ENCODE measurements around the gene STAT5B.
A peak's percentile ranks its signal among the peaks of the same experiment; 100 is the strongest.

The STAT5B gene

GRCh38 chr17:42182927-42183734 is 93.1 kb downstream of the STAT5B start:
- DNase-seq (ENCODE audit: low read depth) = peak; percentile 6
- TF ChIP-seq CTCF (conservative IDR thresholded peaks at IDR 0.05; ENCODE audit: low read length) = no peak
- peak overlapping the region; percentile 62 for H3K4me3 ChIP-seq (ENCODE audit: low read length)

- no peak for TF ChIP-seq CTCF (conservative IDR thresholded peaks at IDR 0.05; ENCODE audit: low read length)
Measured at GRCh38 chr17:42181851-42182207, 94.4 kb downstream of the STAT5B start.

DNA sequence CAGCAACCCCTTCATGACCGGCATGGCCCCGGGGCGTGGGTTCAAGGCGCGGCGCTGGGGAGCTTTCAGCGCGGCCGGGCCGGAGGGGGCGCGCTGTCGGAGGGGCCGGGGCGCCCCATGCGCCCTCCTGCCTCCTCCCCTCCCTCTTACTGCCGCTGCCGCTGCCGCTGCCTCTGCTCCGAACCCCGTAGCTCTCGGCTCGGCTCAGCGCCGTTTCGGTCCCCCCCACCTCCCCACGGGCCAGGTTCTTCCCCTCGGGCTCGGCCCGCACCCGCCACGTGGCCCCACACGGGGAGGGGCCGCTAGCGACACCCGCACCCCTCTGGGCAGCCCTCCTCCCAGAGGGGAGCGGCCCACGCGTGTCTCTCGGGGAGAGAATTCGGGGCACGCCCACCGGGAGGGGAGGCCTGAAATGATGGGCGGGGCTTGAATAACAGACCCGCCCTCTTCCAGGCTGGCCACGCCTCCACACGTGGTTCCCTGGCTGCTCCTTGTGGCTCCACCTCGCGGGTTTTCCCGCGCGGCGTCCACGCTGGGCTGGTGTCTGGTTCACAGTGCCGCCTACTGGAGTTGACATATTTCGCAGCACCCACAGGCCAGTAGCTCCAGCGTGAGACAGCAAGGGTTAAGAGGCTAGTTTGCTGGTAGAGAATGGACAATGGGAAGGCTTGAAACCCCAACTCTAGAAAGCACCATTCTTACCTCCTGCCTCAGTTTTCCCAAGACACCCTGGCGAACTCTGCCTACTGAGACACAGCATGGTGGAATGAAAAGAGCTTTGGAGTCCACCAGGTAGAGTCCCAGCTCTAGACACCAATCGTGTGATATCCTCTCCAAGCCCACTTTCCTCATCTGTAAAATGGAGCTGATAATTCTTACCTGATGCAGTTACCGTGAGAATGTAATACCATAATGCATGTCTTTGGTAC is 95.0 kb downstream of the STAT5B start, which contains the start of gene KCNH4:
TSS of gene KCNH4 (minus strand) at position 221 of the 929 bp plus-strand sequence. CDS start at position 24, 197 bp downstream.
- TF ChIP-seq CTCF (conservative IDR thresholded peaks at IDR 0.05; ENCODE audit: low read length) = peak; percentile 48
- no peak within 1 kb of the TSS; the same call in 1 of the 2 replicates for H3K4me3 ChIP-seq (ENCODE audit: low read length)
- peak; percentile 58 for DNase-seq (ENCODE audit: low read depth)

More at GRCh38 chr17:42181851-42182207, 94.4 kb downstream of the STAT5B start:
- DNase-seq (ENCODE audit: low read depth) = no peak
- H3K4me3 ChIP-seq (ENCODE audit: low read length) = no peak overlapping the region

DNA sequence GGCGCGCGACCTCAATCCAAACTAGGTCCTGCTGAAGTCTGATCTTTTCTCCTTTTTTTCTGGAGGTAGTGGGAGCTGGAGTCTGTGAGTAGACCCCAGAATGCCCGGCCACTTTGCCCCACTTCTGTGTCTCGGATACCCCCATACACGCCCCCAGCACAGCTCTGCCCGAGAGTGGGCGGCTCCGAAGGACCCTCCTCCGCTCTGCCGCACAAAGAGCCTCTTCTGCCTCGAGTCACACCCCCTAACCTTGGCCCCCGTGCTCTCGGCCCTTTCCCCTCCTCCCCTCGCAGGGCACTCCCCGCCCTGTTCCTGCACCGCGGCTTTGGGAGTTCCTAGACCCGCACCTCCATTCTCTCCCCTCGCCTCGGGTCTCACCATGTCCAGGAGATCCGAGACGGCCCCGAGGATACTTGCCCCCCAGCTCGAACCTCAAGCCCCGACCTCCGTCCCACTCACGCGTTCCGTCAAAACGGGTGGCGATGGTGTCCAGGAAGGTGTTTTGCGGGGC is 95.7 kb downstream of the STAT5B start:
- no peak overlapping the region for H3K4me3 ChIP-seq (ENCODE audit: low read length)
- TF ChIP-seq CTCF (conservative IDR thresholded peaks at IDR 0.05; ENCODE audit: low read length) = no peak
- DNase-seq (ENCODE audit: low read depth) = no peak

- TF ChIP-seq CTCF (conservative IDR thresholded peaks at IDR 0.05; ENCODE audit: low read length) = no peak
- DNase-seq (ENCODE audit: low read depth) = peak; percentile 21
- no peak overlapping the region for H3K4me3 ChIP-seq (ENCODE audit: low read length)
Measured at GRCh38 chr17:42179911-42180410, 96.2 kb downstream of the STAT5B start.

DNA sequence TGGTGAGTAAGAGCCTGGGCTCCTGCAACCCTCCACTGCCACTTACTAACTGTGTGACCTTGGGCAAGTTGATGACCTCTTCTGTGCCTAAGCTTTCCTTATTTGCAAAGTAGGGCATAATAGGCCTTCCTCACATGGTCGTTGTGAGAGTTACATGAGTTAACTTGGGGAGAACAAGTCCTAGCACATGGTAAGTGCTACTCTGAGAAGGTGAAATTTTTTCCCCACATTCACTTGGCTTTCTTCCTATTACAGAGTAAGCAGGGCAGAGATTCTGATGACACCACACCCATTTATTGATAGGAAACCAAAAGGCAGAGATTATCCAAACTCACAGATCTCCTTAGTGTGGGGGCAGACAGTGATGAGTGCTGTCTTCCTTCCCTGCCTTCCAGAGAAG is 96.9 kb downstream of the STAT5B start:
- no peak overlapping the region for H3K4me3 ChIP-seq (ENCODE audit: low read length)
- no peak for DNase-seq (ENCODE audit: low read depth)
- no peak for TF ChIP-seq CTCF (conservative IDR thresholded peaks at IDR 0.05; ENCODE audit: low read length)
